GM12891 (cell line): Measurements from ENCODE around the gene B3GNT4.

Experiments
- PAX5 ChIP-seq: IDR thresholded peaks from 2 replicates; pipeline ENCODE4 v1.6.1; 2011; ENCODE audit warnings: low read length, moderate library complexity, mild to moderate bottlenecking; ENCODE audit not compliant: insufficient read depth, severe bottlenecking
- POLR2A ChIP-seq: IDR thresholded peaks from 2 replicates; pipeline ENCODE4 v1.6.1; 2011; ENCODE audit warnings: low read depth, low read length, control low read depth
- POLR2AphosphoS5 ChIP-seq: IDR thresholded peaks from 2 replicates; pipeline ENCODE4 v1.6.1; 2011; ENCODE audit warnings: low read depth, low read length, control low read depth
- POU2F2 ChIP-seq: IDR thresholded peaks from 2 replicates; pipeline ENCODE4 v1.6.1; 2011; ENCODE audit warnings: low read depth, mild to moderate bottlenecking, control low read depth, low read length, moderate library complexity
- SPI1 ChIP-seq: IDR thresholded peaks from 2 replicates; pipeline ENCODE4 v1.6.1; 2011; ENCODE audit warnings: low read depth, low read length, control low read depth
- TAF1 ChIP-seq: IDR thresholded peaks from 2 replicates; pipeline ENCODE4 v1.6.1; 2011; ENCODE audit warnings: low read depth, low read length, control low read depth

DNA sequence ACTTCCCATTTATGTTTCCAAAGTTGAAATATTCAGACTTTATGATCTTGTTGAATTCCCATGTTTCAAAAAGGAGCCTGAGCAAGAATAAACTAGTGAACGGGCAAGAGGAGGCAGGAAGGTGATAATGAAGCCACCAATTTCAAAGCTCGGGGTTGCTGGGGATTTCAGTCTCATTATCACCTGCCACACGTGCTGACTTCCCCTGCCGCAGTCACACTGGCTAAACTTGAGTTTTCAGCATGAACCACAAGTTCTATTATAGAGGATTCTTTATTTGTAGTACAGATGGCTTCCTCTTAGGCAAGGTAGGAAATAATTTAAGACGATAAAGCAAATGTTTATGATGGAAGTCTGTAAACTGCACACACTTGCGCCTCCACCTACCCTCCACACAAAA lies 40.5 kb downstream of the B3GNT4 start:
- TF ChIP-seq POLR2A (no peak), POLR2AphosphoS5 (no peak), SPI1 (no peak), TAF1 (no peak), POU2F2 (no peak), PAX5 (no peak)
